ENCODE measurements around the gene MET.

GRCh38 chr7:116689790-116690259 is 17.8 kb downstream of the MET start:
- TF ChIP-seq, protein P1, sequence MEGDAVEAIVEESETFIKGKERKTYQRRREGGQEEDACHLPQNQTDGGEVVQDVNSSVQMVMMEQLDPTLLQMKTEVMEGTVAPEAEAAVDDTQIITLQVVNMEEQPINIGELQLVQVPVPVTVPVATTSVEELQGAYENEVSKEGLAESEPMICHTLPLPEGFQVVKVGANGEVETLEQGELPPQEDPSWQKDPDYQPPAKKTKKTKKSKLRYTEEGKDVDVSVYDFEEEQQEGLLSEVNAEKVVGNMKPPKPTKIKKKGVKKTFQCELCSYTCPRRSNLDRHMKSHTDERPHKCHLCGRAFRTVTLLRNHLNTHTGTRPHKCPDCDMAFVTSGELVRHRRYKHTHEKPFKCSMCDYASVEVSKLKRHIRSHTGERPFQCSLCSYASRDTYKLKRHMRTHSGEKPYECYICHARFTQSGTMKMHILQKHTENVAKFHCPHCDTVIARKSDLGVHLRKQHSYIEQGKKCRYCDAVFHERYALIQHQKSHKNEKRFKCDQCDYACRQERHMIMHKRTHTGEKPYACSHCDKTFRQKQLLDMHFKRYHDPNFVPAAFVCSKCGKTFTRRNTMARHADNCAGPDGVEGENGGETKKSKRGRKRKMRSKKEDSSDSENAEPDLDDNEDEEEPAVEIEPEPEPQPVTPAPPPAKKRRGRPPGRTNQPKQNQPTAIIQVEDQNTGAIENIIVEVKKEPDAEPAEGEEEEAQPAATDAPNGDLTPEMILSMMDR (IDR thresholded peaks at IDR 0.05), result no peak
- TF ChIP-seq POLR2A (IDR thresholded peaks at IDR 0.05), result no peak
